GM12878 (cell line): ENCODE measurements around the gene FMNL2. TPM values are rescaled to one million over a fixed set of nuclear protein-coding genes. Genes with fewer than 3 reads are reported as not detected.

ENCODE experiments used
- ATAC-seq: fragments of 200-7000 bp; cut with Tn5 transposase; 3 replicates; pipeline ENCODE4 v1.9.1; 2020; ENCODE audit warnings: mild to moderate bottlenecking, moderate library complexity
- BruUV-seq: library from RNA; stranded (reverse); fragments of 400-500 nt; replicated peaks from 2 replicates; lab custom pipeline; 2021; lab: Mats Ljungman, UMichigan
- CTCF ChIA-PET: fragments of 300-600 bp; sonication (Branson Sonifier 250); formaldehyde crosslinking; extraction: SDS; loops from one replicate; lab custom pipeline; 2021; ENCODE audit warnings: inconsistent platforms; lab: Yijun Ruan, JAX
- POLR2A ChIA-PET: fragments of 350-600 bp; formaldehyde crosslinking; extraction: SDS; loops from one replicate; lab custom pipeline; 2021; ENCODE audit warnings: inconsistent platforms; lab: Charles Lee
- RAD21 ChIA-PET: fragments of 300-600 bp; sonication (Branson Sonifier 250); formaldehyde crosslinking; loops from one replicate; lab custom pipeline; 2023; ENCODE audit warnings: antibody characterized with exemption; ENCODE audit not compliant: unreplicated experiment; lab: Charles Lee
- SMC1A ChIA-PET: fragments of 300-600 bp; sonication (Branson Sonifier 250); formaldehyde crosslinking; loops from one replicate; lab custom pipeline; 2023; ENCODE audit not compliant: unreplicated experiment, uncharacterized antibody; lab: Charles Lee
- DNase-seq: peaks from one replicate; pipeline ENCODE4 v3.0.0-alpha.2; 2011; ENCODE audit warnings: low read depth, low spot score
- FAIRE-seq: peaks from 3 replicates; lab custom pipeline; 2011; peaks lifted over from hg19 to GRCh38; lab: Jason Lieb, UNC
- H2AFZ ChIP-seq: 2 replicates; pipeline ENCODE4 v1.6.0; 2011; ENCODE audit warnings: low read depth, low read length, control low read depth; ENCODE audit not compliant: control insufficient read depth
- H3K27ac ChIP-seq: 2 replicates; pipeline ENCODE4 v1.5.1; 2011; ENCODE audit warnings: control low read depth; ENCODE audit not compliant: control insufficient read depth, insufficient read depth
- H3K27me3 ChIP-seq, 2 experiments: replicated peaks in 1 of 2; 2 replicates each; pipeline versions ENCODE4 v1.6.0 to v1.6.1; 2011; ENCODE audit warnings: low read length in 1 of 2; ENCODE audit not compliant: control insufficient read depth in 2 of 2, insufficient read depth in 2 of 2
- H3K36me3 ChIP-seq, 2 experiments: 2 replicates each; pipeline ENCODE4 v1.5.1; 2011; ENCODE audit warnings: low read length in 1 of 2; ENCODE audit not compliant: control insufficient read depth in 2 of 2, insufficient read depth in 2 of 2
- H3K4me1 ChIP-seq: 2 replicates; pipeline ENCODE4 v1.6.1; 2011; ENCODE audit warnings: mild to moderate bottlenecking, low read length, moderate library complexity, mixed read lengths; ENCODE audit not compliant: control insufficient read depth, insufficient read depth
- H3K4me2 ChIP-seq: 2 replicates; pipeline ENCODE4 v1.6.0; 2011; ENCODE audit warnings: control low read depth; ENCODE audit not compliant: control insufficient read depth, insufficient read depth
- H3K4me3 ChIP-seq: fragments of 200-600 bp; sonication (generic); 2 replicates; pipeline ENCODE4 v1.5.1; 2016
- H3K79me2 ChIP-seq: 2 replicates; pipeline ENCODE4 v1.6.0; 2011; ENCODE audit warnings: low read length; ENCODE audit not compliant: control insufficient read depth, insufficient read depth
- H3K9ac ChIP-seq: 2 replicates; pipeline ENCODE4 v1.8.0; 2011; ENCODE audit warnings: low read length, control low read depth, mixed read lengths; ENCODE audit not compliant: control insufficient read depth, insufficient read depth
- H3K9me3 ChIP-seq: replicated peaks from 3 replicates; pipeline ENCODE4 v1.5.1; 2011; ENCODE audit warnings: mild to moderate bottlenecking, low read length; ENCODE audit not compliant: control insufficient read depth, insufficient read depth
- H4K20me1 ChIP-seq: 2 replicates; pipeline ENCODE4 v1.6.0; 2011; ENCODE audit not compliant: control insufficient read depth, insufficient read depth
- BACH1 ChIP-seq: fragments of 450-650 bp; IDR thresholded peaks from 2 replicates; pipeline ENCODE4 v1.6.1; 2017; ENCODE audit warnings: mild to moderate bottlenecking, borderline replicate concordance
- BCL11A ChIP-seq: IDR thresholded peaks from 2 replicates; pipeline ENCODE4 v1.6.1; 2011; ENCODE audit warnings: low read depth, low read length
- BMI1 ChIP-seq: fragments of 450-650 bp; IDR thresholded peaks from 2 replicates; pipeline ENCODE4 v1.6.1; 2016; ENCODE audit warnings: mild to moderate bottlenecking, moderate library complexity, borderline replicate concordance
- CREM ChIP-seq: IDR thresholded peaks from 2 replicates; pipeline ENCODE4 v1.6.1; 2014; ENCODE audit warnings: antibody characterized with exemption, low read depth
- ESRRA ChIP-seq: IDR thresholded peaks from 2 replicates; pipeline ENCODE4 v1.6.1; 2012; ENCODE audit warnings: mild to moderate bottlenecking, low read length, improper control_type of control experiment
- EZH2 ChIP-seq: IDR thresholded peaks from 2 replicates; pipeline ENCODE4 v1.6.1; 2012; ENCODE audit warnings: low read depth, mild to moderate bottlenecking, control low read depth, inconsistent platforms, low read length, borderline replicate concordance; ENCODE audit not compliant: control insufficient read depth
- IRF4 ChIP-seq: IDR thresholded peaks from 2 replicates; pipeline ENCODE4 v1.6.1; 2011; ENCODE audit warnings: low read depth, low read length
- JUND ChIP-seq: IDR thresholded peaks from 2 replicates; pipeline ENCODE4 v1.6.1; 2012; ENCODE audit warnings: low read depth, mild to moderate bottlenecking, low read length, improper control_type of control experiment, moderate library complexity
- MYB ChIP-seq: fragments of 150-350 bp; IDR thresholded peaks from 2 replicates; pipeline ENCODE4 v1.6.1; 2014; ENCODE audit warnings: mild to moderate bottlenecking, low read depth, low read length, borderline replicate concordance
- NBN ChIP-seq: fragments of 450-650 bp; IDR thresholded peaks from 2 replicates; pipeline ENCODE4 v1.6.1; 2016
- PAX5 ChIP-seq: IDR thresholded peaks from 2 replicates; pipeline ENCODE4 v1.6.1; 2011; ENCODE audit warnings: low read depth, low read length, borderline replicate concordance
- RBBP5 ChIP-seq: fragments of 200-600 bp; sonication (generic); conservative IDR thresholded peaks from 2 replicates; pipeline ENCODE4 v1.6.1; 2016
- SREBF1 ChIP-seq: IDR thresholded peaks from 2 replicates; pipeline ENCODE4 v1.6.1; 2012; ENCODE audit warnings: mild to moderate bottlenecking, low read length
- ZNF384 ChIP-seq: IDR thresholded peaks from 2 replicates; pipeline ENCODE4 v1.6.1; 2012; ENCODE audit warnings: low read depth, mild to moderate bottlenecking, low read length, improper control_type of control experiment, borderline replicate concordance
- WGBS: methylation state at CpG from one replicate; pipeline ENCODE4 v1.1.6; 2016; ENCODE audit warnings: low lambda C conversion rate; ENCODE audit not compliant: insufficient replicate concordance, insufficient coverage; ENCODE audit errors: missing lambda C conversion rate; 5-methylcytosine and 5-hydroxymethylcytosine counted together
- in situ Hi-C: fragments of 300-500 bp; cut with MboI; formaldehyde crosslinking; loops from 9 replicates; pipeline ENCODE4 v1.14.3; 2018; ENCODE audit warnings: mixed read lengths
- intact Hi-C: fragments of 100-400 bp; cut with micrococcal nuclease; formaldehyde crosslinking; loops from one replicate; pipeline ENCODE4 v1.14.2; 2022; ENCODE audit not compliant: unreplicated experiment
- polyA plus RNA-seq, 11 experiments: library from polyadenylated mRNA; depleted of rRNA in 4 of 11; unstranded in 6 of 11; stranded (reverse) in 5 of 11; fragments of >200 nt; fragmentation: Nextera tagmentation in 4 of 11; fragmentation: Illumina TruSeq in 1 of 11; extraction: Ambion mirVana in 4 of 11; extraction: Trizol in 1 of 11; gene quantifications; 1 replicate in 1 of 11; 2 replicates in 10 of 11; pipeline versions ENCODE4 v1.2.1 to v1.2.3, GENCODE V29; 2011 to 2016; ENCODE audit warnings: inconsistent platforms in 2 of 11, missing spikeins in 2 of 11, low read depth in 1 of 11
- total RNA-seq, 4 experiments: library from RNA; depleted of rRNA in 3 of 4; stranded (reverse); fragments of >200 nt in 3 of 4; fragmentation: Illumina TruSeq in 1 of 4; extraction: Trizol in 1 of 4; gene quantifications; 2 replicates each; pipeline versions ENCODE4 v1.2.1 to v1.2.3, GENCODE V29; 2013 to 2021
- TF ChIP-seq, protein P1 (sequence below): fragments of 450-650 bp; formaldehyde crosslinking; IDR thresholded peaks from 2 replicates; pipeline ENCODE4 v1.4.0; 2020; ENCODE audit warnings: mild to moderate bottlenecking, moderate library complexity
- TF ChIP-seq, protein P2 (sequence below): fragments of 450-650 bp; conservative IDR thresholded peaks from 2 replicates; pipeline ENCODE4 v1.6.1; 2017; ENCODE audit warnings: mild to moderate bottlenecking, moderate library complexity
- TF ChIP-seq, protein P3 (sequence below): fragments of 450-650 bp; IDR thresholded peaks from 2 replicates; pipeline ENCODE4 v1.6.1; 2018; ENCODE audit warnings: borderline replicate concordance, mild to moderate bottlenecking; ENCODE audit not compliant: partially characterized antibody

Gene FMNL2
- total and polyA plus RNA-seq, 10 of the 15 experiments (the other 5 are each of a cell fraction or from before 2014, with no cell fraction given), result 0.13 to 9.9 (median 0.35) TPM

DNA sequence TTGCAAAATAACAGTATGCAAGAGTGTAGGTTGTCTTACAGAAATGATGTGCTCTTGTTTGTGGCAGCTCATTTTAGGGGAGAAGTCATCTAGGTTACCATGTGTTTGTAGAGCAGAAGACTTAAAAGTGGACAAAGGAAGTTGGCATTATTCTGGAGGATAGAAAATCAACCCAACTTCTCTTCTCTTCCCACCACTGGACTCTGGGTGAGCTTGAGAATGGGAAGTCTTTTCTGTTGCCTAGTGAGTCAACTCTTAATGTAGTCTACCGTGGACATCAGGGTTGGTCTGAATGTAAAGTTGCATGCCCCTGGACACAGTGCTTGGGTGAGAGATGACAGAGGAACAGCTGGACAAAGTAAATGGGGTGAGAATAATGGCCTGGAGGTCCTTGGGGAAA lies 98.3 kb downstream of the FMNL2 start:
- no peak overlapping the region for H2AFZ ChIP-seq
- H3K4me2 ChIP-seq, result no peak overlapping the region
- no peak for DNase-seq
- TF ChIP-seq CREM (no peak), IRF4 (no peak), NBN (no peak), JUND (no peak), ESRRA (no peak), MYB (no peak), BACH1 (no peak), BMI1 (no peak), PAX5 (no peak), SREBF1 (no peak), BCL11A (no peak), EZH2 (no peak), RBBP5 (no peak), ZNF384 (no peak)
- TF ChIP-seq, protein P1, sequence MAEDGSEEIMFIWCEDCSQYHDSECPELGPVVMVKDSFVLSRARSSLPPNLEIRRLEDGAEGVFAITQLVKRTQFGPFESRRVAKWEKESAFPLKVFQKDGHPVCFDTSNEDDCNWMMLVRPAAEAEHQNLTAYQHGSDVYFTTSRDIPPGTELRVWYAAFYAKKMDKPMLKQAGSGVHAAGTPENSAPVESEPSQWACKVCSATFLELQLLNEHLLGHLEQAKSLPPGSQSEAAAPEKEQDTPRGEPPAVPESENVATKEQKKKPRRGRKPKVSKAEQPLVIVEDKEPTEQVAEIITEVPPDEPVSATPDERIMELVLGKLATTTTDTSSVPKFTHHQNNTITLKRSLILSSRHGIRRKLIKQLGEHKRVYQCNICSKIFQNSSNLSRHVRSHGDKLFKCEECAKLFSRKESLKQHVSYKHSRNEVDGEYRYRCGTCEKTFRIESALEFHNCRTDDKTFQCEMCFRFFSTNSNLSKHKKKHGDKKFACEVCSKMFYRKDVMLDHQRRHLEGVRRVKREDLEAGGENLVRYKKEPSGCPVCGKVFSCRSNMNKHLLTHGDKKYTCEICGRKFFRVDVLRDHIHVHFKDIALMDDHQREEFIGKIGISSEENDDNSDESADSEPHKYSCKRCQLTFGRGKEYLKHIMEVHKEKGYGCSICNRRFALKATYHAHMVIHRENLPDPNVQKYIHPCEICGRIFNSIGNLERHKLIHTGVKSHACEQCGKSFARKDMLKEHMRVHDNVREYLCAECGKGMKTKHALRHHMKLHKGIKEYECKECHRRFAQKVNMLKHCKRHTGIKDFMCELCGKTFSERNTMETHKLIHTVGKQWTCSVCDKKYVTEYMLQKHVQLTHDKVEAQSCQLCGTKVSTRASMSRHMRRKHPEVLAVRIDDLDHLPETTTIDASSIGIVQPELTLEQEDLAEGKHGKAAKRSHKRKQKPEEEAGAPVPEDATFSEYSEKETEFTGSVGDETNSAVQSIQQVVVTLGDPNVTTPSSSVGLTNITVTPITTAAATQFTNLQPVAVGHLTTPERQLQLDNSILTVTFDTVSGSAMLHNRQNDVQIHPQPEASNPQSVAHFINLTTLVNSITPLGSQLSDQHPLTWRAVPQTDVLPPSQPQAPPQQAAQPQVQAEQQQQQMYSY (CRISPR knock-in tag), result no peak
- TF ChIP-seq, protein P2, sequence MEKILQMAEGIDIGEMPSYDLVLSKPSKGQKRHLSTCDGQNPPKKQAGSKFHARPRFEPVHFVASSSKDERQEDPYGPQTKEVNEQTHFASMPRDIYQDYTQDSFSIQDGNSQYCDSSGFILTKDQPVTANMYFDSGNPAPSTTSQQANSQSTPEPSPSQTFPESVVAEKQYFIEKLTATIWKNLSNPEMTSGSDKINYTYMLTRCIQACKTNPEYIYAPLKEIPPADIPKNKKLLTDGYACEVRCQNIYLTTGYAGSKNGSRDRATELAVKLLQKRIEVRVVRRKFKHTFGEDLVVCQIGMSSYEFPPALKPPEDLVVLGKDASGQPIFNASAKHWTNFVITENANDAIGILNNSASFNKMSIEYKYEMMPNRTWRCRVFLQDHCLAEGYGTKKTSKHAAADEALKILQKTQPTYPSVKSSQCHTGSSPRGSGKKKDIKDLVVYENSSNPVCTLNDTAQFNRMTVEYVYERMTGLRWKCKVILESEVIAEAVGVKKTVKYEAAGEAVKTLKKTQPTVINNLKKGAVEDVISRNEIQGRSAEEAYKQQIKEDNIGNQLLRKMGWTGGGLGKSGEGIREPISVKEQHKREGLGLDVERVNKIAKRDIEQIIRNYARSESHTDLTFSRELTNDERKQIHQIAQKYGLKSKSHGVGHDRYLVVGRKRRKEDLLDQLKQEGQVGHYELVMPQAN, result no peak
- TF ChIP-seq, protein P3, sequence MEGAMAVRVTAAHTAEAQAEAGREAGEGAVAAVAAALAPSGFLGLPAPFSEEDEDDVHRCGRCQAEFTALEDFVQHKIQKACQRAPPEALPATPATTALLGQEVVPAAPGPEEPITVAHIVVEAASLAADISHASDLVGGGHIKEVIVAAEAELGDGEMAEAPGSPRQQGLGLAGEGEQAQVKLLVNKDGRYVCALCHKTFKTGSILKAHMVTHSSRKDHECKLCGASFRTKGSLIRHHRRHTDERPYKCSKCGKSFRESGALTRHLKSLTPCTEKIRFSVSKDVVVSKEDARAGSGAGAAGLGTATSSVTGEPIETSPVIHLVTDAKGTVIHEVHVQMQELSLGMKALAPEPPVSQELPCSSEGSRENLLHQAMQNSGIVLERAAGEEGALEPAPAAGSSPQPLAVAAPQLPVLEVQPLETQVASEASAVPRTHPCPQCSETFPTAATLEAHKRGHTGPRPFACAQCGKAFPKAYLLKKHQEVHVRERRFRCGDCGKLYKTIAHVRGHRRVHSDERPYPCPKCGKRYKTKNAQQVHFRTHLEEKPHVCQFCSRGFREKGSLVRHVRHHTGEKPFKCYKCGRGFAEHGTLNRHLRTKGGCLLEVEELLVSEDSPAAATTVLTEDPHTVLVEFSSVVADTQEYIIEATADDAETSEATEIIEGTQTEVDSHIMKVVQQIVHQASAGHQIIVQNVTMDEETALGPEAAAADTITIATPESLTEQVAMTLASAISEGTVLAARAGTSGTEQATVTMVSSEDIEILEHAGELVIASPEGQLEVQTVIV, result no peak
- TF ChIP-seq, all 136 proteins: peak for 0
- H3K9me3 ChIP-seq, result no peaks in the 10 kb centered on the region
- H3K36me3 ChIP-seq, result no peaks in the 10 kb centered on the region
- RAD21 ChIA-PET, result interaction anchor here (0.8 to 1.1 kb wide), 2 partner anchors 27 to 124 kb away, joined by 3 read pairs; no protein-coding TSS in a partner anchor
- CTCF ChIA-PET, result interaction anchor here (1.1 to 1.6 kb wide), 3 partner anchors 10 to 17 kb away, joined by 3 to 6 read pairs (median 3); no protein-coding TSS in a partner anchor
- no peaks in the 10 kb centered on the region for H3K27me3 ChIP-seq
- POLR2A ChIA-PET, result no interaction called here
- BruUV-seq, result no TSS peak
- no peaks in the 10 kb centered on the region for H4K20me1 ChIP-seq
- no peaks in the 10 kb centered on the region for H3K79me2 ChIP-seq
- no peak overlapping the region for H3K9ac ChIP-seq
- intact Hi-C loops (no loop called here), in situ Hi-C loops (no loop called here)
- H3K4me1 ChIP-seq, result no peaks in the 10 kb centered on the region
- no peak overlapping the region for H3K27ac ChIP-seq
- no peak for FAIRE-seq
- no peak overlapping the region for H3K4me3 ChIP-seq
- SMC1A ChIA-PET, result interaction anchor here (0.6 to 1.4 kb wide), 4 partner anchors 11 to 140 kb away, joined by 3 to 4 read pairs (median 3); no protein-coding TSS in a partner anchor
- 64% methylated on average over 1 of the region's 1 CpG for WGBS
- no peak for ATAC-seq
